Measurements from ENCODE around the gene TNFRSF18.
A peak's percentile ranks its signal among the peaks of the same experiment; 100 is the strongest.

TNFRSF18 gene

DNA sequence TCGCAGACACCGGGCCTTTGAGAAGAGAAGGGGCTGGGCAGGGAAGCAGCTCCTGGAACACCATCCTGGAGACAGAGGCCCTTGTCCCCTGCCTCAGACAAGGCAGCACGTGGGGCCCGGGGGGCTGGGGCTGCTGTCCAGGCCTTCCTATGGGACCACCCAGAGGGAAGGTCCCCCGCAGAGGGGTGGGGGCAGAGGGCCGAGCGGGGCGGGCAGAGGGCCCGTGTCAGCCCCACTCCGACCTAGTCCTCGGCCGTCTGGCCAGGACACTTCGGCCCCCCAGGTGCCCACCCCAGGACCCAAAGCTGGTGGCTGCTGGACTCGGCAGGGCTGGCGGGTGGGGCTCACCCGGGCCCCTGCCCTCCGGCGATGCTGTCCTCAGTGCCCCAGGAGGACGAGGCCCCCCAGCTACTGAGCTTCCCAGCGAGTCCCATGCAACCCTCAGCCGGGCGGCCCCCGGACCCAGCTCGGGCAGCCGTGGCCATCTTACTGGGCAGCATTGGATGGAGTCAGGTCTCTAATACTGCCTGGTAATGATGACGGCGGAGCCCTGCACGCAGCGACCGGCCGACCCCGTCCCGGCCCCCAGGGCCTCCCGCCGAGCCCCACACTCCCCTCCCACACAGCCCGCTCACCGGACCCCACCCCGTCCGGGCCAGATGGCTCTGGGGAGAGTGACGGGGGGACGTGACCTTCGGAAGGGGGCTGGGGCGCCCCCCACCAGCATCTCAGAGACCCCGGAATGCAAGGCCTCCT lies 39.6 kb downstream of the TNFRSF18 start:
- no peak for DNase-seq (ENCODE audit: low spot score)

DNA sequence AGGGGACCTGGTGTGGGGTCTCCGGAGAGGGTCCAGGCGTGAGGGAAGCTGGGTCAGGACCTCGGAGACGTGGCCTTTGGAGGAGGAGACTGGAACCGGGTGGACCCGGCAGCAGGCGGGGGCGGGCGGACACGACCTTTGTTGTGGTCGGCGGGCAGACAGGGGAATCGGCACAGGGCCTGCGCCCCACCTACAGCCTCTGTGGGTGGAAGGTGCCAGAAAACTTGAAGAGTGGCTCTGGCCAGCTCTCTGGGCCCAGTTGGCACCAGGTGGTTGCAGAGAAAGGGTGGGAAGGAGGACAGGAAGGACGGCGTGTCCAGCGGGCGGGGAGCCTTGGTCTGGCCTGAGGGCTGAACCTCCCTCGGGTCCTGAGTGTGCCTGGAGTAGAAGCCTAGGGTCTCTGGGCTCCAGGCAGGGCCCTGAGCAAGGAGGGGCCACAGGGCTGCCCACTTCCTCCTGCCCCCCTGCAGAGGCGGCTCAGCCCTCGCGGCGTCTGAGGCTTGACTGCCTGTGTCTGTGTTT lies 40.4 kb downstream of the TNFRSF18 start:
- no peak for DNase-seq (ENCODE audit: low spot score)

DNA sequence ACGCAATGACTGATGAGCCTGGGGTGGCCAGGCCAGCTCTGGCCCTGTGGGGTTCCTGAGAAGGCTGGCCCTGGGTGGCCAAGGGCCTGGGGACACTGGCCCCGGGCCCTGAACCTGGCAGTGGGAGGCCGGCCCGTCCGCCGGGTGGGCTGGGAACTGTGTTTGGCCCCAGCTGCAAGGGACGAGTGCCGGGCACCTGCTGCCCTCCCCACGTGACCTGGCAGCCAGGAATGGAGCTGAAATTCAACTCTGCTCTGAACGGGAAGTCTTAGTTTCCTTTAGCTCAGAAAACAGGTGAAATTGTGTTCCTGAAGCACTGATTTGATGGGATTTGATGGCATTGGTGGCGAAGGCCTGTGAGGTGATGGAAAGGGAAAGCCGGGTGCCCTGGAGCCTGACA lies 40.9 kb downstream of the TNFRSF18 start:
- no peak for DNase-seq (ENCODE audit: low spot score)

DNA sequence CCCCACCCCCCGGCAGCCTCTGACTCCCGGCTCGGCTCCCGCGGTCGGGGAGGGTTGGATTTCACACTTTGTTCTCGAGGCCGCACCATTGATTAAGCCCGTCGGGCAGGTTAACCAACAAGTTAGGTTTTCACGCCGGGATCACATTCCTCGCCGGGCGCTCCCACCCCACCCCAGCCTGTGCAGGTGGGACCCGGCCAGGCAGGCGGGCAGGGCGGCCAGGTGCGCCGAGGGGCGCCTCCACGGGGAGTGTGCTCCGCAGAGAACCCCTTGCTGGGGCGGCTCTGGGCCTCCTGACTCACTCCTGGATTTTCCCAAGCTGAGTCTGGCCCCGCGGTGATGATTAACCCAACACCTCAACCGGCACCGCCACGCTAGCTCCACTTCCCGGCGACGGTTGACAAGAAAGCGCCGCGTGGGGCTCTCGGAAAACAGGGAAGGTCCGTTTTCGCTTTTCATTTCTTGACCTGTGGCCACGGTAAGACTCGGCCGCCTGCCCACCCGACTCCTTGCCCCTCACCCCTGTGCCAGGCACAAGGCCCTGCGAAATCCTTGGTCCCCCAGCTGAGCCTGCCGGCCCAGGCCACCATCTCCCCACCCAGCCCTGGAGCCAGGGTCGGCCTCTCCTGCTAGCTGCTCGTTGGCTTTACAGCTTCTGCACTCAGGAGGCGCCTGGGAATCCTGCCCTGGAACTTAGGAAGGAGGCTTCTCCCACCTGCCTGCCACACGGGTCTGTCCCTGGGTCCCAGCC lies 41.5 kb downstream of the TNFRSF18 start:
- no peak for DNase-seq (ENCODE audit: low spot score)

DNA sequence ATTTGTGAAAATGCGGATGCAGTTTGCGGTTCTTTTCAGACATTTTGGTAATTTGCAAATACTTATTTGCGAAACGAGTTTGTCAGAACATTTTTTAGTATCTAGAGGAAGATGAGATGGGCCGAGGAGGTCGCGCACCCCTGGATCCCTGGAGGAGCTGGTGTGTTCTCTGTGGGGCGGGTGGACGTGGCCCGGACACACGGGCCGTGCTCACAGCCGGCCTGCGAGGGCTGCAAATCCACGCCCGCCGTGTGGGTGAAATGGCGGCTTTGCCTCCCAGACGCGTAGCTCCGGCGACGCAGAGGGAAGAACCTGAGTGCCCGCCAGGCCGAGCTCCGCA lies 42.1 kb downstream of the TNFRSF18 start:
- no peak for DNase-seq (ENCODE audit: low spot score)

DNA sequence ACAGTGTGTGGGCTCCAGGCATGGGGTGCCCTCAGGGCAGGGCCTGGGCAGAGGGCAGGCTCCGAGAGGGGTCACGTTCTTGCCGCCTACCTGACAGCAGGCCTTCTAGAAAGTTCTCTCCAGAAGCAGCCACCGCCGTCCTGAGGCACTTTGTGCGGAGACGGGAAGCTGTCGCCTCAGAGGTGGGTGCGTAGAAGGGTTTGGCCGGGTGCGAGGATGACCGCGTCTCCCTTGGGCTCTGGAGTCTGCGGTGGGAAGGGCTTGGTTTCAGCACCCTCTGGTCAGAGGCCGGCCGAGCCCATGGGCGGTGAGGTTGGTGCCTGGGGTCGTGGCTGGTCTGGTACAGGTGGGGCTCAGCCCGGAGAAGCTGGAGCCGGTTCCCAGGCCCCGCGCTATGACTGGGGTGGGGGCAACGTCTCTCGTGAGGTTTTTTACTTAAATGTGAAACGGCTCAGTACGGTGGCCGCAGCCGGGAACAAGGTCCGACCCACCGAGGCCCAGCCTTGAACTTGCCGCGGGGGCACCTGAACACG lies 42.8 kb downstream of the TNFRSF18 start:
- DNase-seq (ENCODE audit: low spot score), result no peak

DNA sequence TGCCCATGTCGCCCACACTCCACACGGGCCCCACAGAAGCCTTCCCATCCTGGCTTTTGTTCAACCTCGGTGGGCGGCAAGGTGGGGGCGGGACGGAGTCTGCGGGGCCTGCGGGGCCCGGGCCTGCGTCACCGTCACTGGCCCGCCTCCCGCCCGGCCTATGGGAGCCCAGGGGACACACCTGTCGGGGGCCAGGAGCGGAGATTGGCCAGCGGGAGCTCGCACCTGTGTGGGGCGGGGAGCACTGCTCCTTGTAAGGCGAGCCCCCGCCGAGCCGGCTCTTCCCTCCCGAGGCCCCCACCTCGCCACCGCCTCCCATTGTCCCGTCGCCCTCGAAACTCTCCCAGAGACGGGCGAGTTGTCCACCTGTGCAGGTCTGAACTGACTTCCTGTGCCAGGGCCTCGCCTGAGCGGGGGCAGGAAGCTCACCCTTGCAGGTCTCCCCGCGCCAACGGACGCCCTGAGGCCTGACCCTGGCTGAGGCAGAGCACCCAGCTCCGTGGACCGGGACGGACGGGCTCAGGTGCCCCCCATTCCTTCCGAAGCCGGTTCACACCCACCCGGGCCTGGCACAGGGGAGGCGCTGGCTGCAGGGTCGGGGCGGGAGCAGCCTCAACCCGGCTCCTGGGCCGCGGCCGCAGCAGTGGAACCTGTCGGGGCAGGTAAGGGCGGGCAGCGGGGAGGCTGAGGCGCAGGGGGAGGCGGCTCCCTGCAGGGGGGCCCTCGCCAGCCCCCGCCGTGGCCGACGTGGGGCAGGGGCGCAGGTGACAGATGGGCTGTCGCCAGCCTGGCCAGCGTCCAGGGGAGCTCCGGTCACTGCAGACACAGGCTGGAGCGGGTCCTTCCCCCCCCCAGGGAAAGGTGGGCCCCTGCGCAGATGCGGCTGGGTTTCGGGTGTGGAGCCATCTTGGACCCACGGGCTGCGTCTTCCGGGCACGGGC lies 43.5 kb downstream of the TNFRSF18 start:
- DNase-seq (ENCODE audit: low spot score), result no peak

DNA sequence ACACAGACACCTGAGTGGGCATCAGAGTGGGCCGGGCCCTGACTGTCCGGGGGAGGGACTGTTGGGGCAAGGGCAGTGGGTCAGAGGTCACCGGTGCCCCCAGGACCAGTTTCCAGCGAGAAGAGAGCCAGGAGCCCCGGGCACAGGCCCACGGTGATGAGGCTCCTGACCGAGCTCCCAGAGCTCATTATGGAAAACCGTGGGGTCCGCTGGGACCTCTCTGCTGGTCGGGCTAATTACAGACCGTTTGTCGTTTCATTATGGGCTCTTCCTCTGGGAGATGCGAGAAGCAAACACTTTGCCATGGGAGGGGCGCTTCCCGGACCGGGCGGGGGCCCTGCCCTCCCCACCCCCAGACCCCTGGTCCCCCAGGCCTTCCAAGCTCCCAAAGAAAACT lies 44.7 kb downstream of the TNFRSF18 start:
- no peak for DNase-seq (ENCODE audit: low spot score)

DNA sequence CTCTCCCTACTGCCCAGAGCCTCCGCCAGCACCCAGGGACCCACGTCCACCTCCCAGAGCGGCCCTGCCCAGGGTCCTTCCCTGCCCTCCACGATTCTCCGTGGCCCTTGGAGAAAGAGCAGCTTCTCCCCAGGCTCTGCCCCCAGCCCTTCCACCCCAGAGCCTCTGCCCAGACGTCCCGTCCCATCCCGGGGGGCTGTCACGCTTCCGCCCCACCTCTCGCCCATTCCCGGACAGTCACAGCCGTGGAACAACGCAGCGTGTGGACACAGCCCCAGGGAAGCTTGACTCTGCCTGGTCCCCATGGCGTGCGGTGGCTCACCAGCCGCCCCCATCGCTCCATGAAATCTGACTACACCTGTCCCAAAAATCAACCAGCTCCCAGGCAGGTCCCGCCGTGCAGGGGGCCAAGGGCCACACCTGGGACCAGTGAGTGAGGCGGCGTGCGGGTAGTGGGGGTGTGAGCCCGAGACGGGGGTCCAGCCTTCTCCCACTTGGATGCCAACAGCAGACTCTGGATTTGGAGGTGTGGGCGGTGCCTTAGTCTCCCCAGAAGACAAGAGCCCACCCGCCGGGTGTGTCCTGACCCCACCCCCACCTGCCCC lies 45.2 kb downstream of the TNFRSF18 start:
- no peak for DNase-seq (ENCODE audit: low spot score)

DNA sequence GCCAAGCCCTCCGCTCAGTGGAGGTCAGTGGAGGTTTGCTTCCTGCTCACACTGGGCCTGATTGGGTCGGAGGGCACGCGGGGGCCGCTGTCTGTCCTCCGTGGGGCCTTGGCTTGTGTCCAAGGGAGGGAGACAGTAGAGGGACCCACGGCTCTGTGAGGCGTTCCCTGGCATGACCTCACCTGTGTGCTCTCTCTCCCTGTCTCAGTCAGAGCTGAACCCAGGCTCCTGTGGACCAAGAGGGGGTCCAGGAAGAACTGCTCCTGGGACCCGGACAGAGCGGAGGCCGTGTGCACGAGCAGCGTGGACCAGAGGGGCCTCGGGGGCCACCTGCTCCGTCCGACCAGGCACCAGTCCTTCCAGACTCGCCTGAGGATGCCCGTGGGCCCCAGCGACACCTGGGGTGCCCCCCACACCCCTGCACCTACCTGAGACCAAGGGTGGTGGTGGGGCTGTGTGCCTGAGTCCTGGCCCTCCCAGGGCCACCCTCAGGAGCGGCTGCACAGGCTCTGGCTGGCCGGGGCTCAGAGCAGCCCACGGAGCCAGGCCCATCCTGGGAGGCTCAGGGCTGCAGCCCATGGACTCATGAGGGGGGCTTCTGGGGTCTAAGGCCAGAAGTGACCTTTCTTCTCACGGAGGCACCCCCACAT lies 46.0 kb downstream of the TNFRSF18 start:
- DNase-seq (ENCODE audit: low spot score), result no peak

DNA sequence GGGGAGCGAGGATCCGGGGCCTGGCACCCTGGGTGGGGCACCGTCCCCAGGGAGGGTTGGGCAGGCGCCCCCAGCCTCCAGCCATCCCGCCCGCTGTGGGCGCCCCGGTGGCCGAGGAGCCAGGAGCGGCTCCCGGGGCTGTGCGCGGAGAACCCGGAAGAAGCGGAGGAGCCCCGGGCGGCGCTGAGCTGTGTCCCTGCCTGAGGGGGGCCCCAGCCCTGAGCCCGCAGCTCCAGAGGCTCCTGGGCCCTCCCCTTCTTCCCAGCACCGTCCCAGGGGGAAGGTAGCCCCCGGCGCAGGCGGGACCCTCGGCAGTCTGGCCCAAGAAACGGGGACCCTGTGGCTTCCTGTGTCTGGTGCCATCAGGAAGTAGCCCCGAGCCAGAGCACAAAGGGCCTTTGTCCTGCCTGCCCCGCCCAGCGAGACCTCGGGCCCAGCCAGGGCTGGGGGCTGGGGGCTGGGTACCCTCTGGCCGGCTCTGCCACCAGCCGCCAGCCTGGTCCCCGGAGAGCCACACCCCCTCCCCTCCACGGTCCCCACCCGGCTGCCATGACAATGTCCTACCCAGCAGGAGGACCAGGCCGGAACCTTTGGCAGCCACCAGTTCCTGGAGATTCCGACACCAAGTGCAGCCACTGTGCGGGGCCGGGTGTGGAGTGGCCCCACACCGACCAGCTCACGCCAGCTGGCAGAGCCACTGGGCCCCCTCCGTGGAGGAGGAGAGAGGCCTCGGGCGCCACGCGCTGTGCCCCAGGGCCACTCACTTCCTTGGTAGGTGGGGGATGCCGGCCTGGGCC lies 48.3 kb downstream of the TNFRSF18 start:
- DNase-seq (ENCODE audit: low spot score), result no peak

DNA sequence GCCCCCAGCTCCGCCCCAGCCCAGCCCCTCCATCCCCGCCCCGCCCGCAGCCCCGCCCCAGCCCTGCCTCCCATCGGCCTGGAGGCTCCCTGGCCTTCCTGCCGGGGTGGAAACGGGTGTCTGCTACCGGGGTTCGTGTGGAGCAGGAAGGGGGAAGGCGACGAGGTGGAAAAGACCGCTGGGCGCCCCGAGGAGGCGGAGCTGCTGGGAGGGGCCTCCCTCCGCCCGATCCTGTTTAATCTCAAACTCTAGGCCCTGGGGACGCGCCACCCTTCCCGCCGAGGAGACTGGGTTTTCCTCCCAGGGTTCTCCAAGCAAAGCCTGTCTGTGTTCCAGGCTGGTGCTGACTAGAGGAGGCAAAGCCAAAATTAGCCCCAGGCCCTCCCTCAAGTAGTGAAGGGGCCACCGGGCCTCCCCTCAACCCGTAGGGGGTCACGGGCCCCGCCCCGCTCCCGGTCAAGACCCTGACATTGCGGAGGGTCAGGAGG lies 48.9 kb downstream of the TNFRSF18 start:
- DNase-seq (ENCODE audit: low spot score), result peak; percentile 61

DNA sequence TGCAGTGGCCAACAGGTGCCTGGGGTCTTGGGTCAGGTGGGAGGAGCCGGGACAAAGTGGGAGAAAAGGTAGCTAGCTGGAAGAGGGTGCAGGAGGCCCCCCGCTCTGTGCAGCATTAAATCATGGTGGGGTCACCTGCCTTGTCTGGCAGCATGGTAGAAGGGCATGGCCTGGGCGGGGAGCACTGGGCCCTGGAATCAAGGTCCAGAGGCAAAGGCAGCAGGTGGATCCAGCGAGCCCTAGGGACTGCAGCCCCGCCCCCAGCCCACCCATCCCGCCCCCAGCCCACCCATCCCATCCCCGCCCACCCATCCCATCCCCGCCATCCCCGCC lies 49.4 kb downstream of the TNFRSF18 start:
- no peak for DNase-seq (ENCODE audit: low spot score)

DNA sequence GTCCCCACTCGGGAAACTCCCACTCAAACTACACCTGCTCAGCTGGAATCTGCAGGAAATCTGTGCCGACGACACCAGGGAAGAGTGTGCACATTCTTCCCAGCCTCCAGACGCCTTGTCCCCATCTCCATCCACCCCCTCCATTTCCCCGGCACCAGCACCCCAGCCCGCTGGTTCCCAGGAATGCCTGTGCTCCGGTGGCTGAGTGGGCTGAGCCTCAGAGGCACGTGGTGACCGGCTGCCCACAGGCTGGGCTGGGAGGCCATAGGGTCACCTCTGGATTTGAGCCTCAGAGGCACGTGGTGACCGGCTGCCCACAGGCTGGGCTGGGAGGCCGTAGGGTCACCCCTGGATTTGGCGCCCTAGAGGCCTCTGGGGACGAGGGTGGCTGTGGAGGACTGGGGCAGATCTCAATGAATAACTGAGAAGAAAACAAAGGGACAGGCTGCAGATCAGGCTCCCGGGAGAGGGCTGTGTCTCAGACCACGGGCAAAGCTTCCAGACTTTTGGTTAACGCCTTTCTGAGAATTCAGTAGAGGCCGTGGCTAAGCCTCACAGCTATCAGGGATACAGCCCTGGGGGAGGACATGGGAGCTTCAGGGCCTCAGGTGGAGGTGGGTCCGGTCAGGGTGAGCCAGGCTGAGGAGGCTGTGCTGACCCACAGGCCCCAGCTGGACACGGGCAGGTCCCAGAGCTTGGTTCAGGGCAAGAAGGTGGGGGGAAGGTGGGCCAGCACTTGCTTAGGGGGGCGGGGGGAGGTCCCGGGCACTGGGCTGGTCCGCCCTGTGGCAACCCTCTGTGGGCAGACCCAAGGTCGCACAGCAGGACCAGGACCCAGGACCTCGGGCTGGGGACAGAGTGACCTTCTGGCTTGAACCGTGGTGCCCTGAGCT lies 50.0 kb downstream of the TNFRSF18 start:
- no peak for DNase-seq (ENCODE audit: low spot score)

DNA sequence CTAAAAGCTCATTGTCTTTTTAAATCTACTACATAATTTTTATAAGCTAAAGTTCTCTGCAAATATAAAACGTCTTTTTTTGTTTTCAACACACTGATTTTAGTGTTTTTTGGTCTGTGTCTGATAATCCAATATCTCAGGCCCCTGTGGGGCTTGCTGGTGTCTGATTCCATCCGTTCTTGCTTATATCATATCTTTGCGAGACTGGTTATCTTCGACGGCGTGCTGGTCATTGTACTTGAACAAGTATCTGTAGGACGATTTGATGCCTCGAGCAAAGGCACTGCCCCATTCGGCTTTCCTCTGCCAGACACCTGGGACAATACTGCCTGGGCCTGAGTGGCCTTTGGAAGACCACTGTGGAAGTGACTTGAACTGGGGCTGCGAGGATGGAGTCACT lies 51.1 kb downstream of the TNFRSF18 start:
- no peak for DNase-seq (ENCODE audit: low spot score)

DNA sequence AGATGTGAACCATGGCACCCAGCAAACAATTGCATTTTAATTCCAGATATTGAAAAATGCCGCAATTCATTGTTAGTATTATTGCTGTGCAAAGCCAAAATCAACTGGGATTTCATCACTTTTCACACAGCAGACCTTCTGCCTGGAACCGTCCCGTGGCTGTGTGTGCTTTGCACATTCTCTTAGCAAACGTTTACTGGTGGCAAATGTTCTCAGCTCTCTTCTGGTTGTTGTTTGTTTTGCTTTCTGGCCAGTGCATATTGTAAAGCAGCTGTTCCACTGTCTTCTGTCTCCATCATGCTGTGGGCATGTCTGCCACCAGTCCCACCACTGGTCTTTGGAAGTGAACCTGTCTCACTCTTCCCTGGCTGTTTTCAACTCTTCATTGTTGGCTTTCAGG lies 52.5 kb downstream of the TNFRSF18 start:
- DNase-seq (ENCODE audit: low spot score), result no peak
